WI38 (cell line): ENCODE measurements around the gene PLEKHH1.

Source experiments
- H3K4me3 ChIP-seq: 2 replicates; pipeline ENCODE4 v1.5.1; 2011; ENCODE audit warnings: low read depth, mild to moderate bottlenecking, control low read depth, low read length
- TF ChIP-seq, protein P1 (sequence below): IDR thresholded peaks from 2 replicates; pipeline ENCODE4 v1.5.1; 2012; ENCODE audit warnings: low read depth, mild to moderate bottlenecking, control low read depth, low read length

Gene PLEKHH1

DNA sequence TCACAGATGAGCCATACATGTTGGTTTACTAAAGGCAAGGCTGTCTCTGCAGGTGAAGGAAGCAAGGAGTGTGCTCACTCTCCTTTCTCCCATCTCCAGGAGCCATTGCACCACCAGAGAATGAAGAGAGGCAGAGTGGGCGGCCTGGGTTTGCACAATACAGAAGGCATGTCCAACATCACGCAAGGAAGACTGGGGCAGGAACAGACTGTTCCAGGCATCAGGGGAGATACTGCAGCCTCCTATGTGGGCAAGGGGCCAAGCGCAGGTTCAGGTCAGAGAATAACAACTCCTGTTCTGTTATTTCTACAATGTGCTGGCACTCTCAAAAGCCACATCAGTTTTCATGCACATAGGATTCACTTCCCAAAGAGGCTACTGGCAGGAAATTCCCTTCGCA, 42.9 kb upstream of the PLEKHH1 start:
- TF ChIP-seq, protein P1, sequence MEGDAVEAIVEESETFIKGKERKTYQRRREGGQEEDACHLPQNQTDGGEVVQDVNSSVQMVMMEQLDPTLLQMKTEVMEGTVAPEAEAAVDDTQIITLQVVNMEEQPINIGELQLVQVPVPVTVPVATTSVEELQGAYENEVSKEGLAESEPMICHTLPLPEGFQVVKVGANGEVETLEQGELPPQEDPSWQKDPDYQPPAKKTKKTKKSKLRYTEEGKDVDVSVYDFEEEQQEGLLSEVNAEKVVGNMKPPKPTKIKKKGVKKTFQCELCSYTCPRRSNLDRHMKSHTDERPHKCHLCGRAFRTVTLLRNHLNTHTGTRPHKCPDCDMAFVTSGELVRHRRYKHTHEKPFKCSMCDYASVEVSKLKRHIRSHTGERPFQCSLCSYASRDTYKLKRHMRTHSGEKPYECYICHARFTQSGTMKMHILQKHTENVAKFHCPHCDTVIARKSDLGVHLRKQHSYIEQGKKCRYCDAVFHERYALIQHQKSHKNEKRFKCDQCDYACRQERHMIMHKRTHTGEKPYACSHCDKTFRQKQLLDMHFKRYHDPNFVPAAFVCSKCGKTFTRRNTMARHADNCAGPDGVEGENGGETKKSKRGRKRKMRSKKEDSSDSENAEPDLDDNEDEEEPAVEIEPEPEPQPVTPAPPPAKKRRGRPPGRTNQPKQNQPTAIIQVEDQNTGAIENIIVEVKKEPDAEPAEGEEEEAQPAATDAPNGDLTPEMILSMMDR = no peak
- no peak overlapping the region for H3K4me3 ChIP-seq

DNA sequence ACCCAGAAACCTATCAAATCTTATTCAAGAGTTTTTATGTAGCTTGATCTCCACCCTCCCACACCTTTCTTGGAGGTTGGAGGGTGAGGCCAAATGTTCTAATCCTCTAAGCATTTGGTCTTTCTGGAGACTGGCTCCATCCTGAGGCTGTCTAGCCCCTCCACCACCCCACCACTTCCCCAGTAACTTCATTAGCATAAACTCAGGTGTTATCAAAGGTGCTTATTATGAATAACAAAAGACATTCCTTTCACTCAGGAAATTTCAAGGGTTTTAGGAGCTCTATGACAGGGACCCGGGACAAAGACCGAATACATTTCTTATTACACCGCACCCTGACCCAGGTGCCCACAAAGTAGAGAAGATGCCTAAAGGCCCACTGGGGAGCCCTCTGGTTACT, 41.8 kb upstream of the PLEKHH1 start:
- TF ChIP-seq, protein P1 = no peak
- no peak overlapping the region for H3K4me3 ChIP-seq

DNA sequence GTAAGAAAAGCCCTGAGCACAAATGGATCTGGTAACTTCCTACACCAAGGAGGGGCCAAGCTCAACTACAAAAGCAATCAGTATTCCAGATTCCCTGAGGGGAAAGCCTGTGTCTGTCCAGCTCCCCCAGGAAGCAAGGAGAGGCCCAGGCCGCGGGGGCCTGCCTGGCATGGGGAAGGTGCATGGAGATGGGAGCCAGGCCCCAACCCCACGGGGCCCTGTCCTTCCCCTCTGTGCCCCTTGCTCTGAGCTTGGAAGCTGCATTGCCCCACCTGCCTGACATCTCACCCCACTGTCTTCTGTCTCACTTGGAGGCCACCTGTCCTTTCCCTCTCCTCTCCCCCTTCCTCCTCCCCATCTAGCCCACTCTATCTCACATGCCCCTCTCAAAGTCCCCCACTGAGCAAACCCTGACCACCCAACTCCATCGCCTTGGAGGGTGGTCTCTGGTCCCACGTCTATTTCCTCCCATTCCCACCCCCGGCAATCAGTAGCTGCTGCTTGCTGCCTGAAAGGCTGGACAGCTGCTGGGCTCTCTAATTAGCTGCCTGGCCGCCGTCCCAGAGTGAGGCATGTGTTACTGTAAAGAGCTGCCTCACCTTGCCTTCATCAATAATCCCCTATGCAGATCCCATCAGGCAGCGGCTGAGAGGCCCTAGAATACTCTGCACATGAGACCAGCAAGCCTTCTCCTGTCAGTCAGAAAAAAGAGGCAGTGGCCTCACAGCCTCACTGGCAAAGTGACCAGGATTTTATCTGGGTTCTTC, 41.2 kb upstream of the PLEKHH1 start:
- TF ChIP-seq, protein P1 = no peak

DNA sequence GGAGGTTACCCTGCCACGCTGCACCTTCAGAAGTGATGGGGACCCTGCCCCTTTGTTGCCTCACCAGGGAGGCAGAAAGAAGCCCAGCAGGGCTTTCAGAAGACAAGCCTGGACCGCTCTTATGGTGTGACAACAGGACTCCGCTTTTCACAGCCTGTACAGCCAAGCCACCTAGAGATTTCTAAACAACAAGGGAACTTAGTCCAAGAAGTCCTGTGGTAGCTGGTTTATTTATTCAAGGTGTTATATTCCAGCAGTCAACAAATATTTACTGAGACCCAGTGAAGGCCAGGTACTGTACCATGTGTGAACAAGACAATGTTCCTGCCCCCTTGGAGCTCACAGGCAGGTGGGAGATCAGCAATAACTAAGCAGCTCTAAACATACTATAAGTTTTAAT, 40.6 kb upstream of the PLEKHH1 start:
- no peak overlapping the region for H3K4me3 ChIP-seq
- TF ChIP-seq, protein P1 = no peak

More for the DNA sequence above, 41.2 kb upstream of the PLEKHH1 start:
- H3K4me3 ChIP-seq = no peak overlapping the region

DNA sequence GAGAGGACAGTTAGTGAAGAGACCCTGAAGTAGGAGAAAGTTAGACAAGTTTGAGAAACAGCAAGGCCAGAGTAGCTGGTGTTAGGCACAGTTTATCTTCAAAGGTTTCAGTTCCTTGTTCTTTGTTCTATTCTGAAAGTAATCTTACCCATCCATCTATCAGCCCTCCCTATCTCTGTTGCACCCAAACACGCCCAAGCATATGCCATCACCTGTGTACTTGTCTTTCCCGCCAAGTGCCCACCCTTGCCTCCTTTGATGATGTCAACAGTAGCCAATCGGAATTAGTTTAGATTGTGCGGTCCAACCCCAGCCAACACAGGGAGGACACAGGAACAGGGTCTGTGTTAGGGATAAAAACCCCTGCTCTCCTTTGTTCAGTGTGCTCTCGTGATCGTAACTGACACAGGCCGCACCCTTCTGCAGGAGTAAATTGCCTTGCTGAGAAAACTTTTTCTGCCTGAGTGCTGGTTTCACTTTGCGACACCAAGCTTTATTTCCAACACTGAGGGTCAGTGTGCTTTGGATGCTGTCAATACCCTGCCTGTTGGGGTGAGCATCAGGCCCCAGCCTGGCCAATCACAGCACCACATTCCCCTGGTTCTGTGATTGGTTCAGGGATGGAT, 39.9 kb upstream of the PLEKHH1 start:
- no peak overlapping the region for H3K4me3 ChIP-seq
- TF ChIP-seq, protein P1 = no peak

DNA sequence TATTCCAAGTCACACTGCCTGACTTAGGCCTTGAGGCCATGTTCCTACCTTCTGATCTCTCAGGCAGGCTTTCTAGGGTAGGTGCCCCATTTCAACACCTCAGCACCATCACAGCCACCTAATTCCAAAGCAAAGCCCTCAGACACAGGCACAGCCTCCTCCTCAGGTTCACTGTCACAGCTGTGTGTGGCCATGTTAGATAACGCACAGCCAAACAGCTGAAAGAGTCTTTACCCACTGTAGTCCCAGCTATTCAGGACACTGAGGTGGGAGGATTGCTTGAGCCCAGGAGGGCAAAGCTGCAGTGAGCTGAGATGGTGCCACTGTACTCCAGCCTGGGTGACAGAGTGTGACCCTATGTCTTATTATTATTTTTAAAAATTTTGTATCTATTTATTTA, 37.3 kb upstream of the PLEKHH1 start:
- TF ChIP-seq, protein P1 = no peak
- no peak overlapping the region for H3K4me3 ChIP-seq

DNA sequence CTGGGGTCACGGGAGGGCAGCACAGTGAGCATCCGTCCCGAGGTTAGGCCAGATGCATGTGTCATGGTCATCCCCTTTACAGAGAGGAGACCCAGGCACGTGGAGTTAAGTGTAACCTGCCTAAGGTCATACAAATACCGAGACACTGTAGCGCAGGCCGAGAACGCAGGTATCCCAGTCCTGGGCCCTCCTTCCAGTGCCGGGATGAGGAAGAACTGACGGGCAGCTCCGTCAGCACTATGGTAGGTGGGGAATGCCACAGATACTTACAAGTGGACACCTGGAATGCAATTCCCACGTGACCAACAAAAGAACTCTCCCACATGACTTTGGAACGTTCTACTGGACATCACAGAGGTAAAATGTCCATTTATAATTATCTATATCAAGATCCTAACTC, 35.9 kb upstream of the PLEKHH1 start:
- TF ChIP-seq, protein P1 = no peak
- no peak overlapping the region for H3K4me3 ChIP-seq
